ENCODE results near the gene HNRNPUL1. TPM values are rescaled to one million over a fixed set of nuclear protein-coding genes. Genes with fewer than 3 reads are reported as not detected.
"Not testable (repeated sequence)": the region's sequence is repeated elsewhere in the genome, so short reads cannot be mapped to it uniquely, and the experiment has no call there.

Gene HNRNPUL1
- total RNA-seq, 1 donor from 2014 or later = 191 TPM

- intact Hi-C loops (cut with DNase I) = no loop called here
Measured at GRCh38 chr19:41288673-41289530, 24.7 kb downstream of the HNRNPUL1 start.

GRCh38 chr19:41289814-41290213 lies 25.6 kb downstream of the HNRNPUL1 start:
- H3K27ac ChIP-seq; intact Hi-C loops (cut with DNase I); H3K4me3 ChIP-seq; H3K9me3 ChIP-seq; H3K4me1 ChIP-seq; DNase-seq; H3K27me3 ChIP-seq (ENCODE audit: low read depth); ATAC-seq: not testable (repeated sequence)
- peaks cover 100% of the 10 kb centered on the region for H3K36me3 ChIP-seq

More at GRCh38 chr19:41288673-41289530, 24.7 kb downstream of the HNRNPUL1 start:
- Histone ChIP-seq H3K36me3 (peaks cover 100% of the 10 kb centered on the region), H3K4me1 (no peaks in the 10 kb centered on the region), H3K27me3 (ENCODE audit: low read depth) (no peaks in the 10 kb centered on the region), H3K9me3 (no peaks in the 10 kb centered on the region), H3K4me3 (no peak overlapping the region), H3K27ac (no peak overlapping the region)
- no peak for ATAC-seq
- DNase-seq = no peak
- no peak for TF ChIP-seq CTCF (IDR thresholded peaks at IDR 0.05)

GRCh38 chr19:41294393-41294792 lies 30.2 kb downstream of the HNRNPUL1 start:
- no peak for TF ChIP-seq CTCF (IDR thresholded peaks at IDR 0.05)
- H3K27me3 ChIP-seq (ENCODE audit: low read depth) = no peaks in the 10 kb centered on the region
- no peak for DNase-seq
- peaks cover 46% of the 10 kb centered on the region for H3K4me1 ChIP-seq
- peaks cover 98% of the 10 kb centered on the region for H3K36me3 ChIP-seq
- intact Hi-C loops (cut with DNase I) = no loop called here
- H3K27ac ChIP-seq = peak overlapping the region; percentile 86
- H3K4me3 ChIP-seq = no peak overlapping the region
- H3K9me3 ChIP-seq = no peaks in the 10 kb centered on the region
- no peak for ATAC-seq

GRCh38 chr19:41295499-41295898 lies 31.3 kb downstream of the HNRNPUL1 start:
- Histone ChIP-seq H3K27ac (peak overlapping the region; percentile 86), H3K9me3 (no peaks in the 10 kb centered on the region), H3K27me3 (ENCODE audit: low read depth) (no peaks in the 10 kb centered on the region), H3K36me3 (peaks cover 97% of the 10 kb centered on the region), H3K4me1 (peaks cover 57% of the 10 kb centered on the region), H3K4me3 (no peak overlapping the region)
- intact Hi-C loops (cut with DNase I) = no loop called here
- TF ChIP-seq CTCF (IDR thresholded peaks at IDR 0.05) = no peak
- ATAC-seq = peak; percentile 49 to 70
- DNase-seq = no peak

DNA sequence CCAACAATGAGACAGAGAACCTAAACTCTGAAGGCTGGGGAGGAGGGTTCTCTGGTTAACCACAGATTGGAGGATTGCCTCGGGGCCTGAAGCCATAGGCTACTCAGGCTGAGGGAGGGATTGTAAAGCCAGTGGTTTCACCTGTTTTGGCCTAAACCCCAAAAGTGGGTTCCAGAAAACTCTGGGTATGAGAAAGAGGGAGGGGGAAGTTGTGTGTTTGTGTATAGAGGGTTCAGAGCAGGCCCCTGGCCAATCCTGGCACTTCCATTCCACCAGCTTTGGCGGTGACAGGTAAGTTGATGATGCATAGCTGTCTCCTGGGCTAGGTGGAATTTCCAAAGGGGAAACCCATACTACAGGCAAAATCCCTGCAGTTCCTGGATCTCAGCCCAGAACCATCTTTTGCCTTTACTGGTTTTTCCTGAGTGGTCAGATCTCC lies 32.3 kb downstream of the HNRNPUL1 start:
- H3K4me1 ChIP-seq = peaks cover 60% of the 10 kb centered on the region
- peaks cover 97% of the 10 kb centered on the region for H3K36me3 ChIP-seq
- peak overlapping the region; percentile 86 for H3K27ac ChIP-seq

More for the DNA sequence above, 32.3 kb downstream of the HNRNPUL1 start:
- intact Hi-C loops (cut with DNase I) = no loop called here
- TF ChIP-seq CTCF (IDR thresholded peaks at IDR 0.05) = no peak
- Histone ChIP-seq H3K4me3 (no peak overlapping the region), H3K27me3 (ENCODE audit: low read depth) (no peaks in the 10 kb centered on the region), H3K9me3 (no peaks in the 10 kb centered on the region)
- DNase-seq = no peak
- peak in 1 of 2 donors; percentile 9 for ATAC-seq

Measured in lower lobe of right lung (tissue), 2 donors.